Kidney epithelial cell (primary cell): ENCODE results near the gene CENATAC. TPM values are rescaled to one million over a fixed set of nuclear protein-coding genes. Genes with fewer than 3 reads are reported as not detected.
A peak's percentile ranks its signal among the peaks of the same experiment; 100 is the strongest.
"Not testable (repeated sequence)": the region's sequence is repeated elsewhere in the genome, so short reads cannot be mapped to it uniquely, and the experiment has no call there.

Experiments used
- DNase-seq: peaks from one replicate; pipeline ENCODE4 v3.0.0-alpha.2; 2010; ENCODE audit warnings: low read depth
- H3K27me3 ChIP-seq: 2 replicates; pipeline ENCODE4 v1.6.0; 2011; ENCODE audit warnings: low read length; ENCODE audit not compliant: control insufficient read depth, insufficient read depth
- H3K36me3 ChIP-seq: 2 replicates; pipeline ENCODE4 v1.5.1; 2011; ENCODE audit warnings: low read length; ENCODE audit not compliant: control insufficient read depth, insufficient read depth
- H3K4me3 ChIP-seq: 2 replicates; pipeline ENCODE4 v1.5.1; 2011; ENCODE audit warnings: low read depth, mild to moderate bottlenecking, control low read depth, low read length
- total RNA-seq: library from RNA; depleted of rRNA; stranded (reverse); fragments of >200 nt; gene quantifications from 2 replicates; pipeline ENCODE4 v1.2.3, GENCODE V29; 2015
- TF ChIP-seq, protein P1 (sequence below): IDR thresholded peaks from 2 replicates; pipeline ENCODE4 v1.5.1; 2011; ENCODE audit warnings: mild to moderate bottlenecking, moderate library complexity, low read length, control low read depth, inconsistent platforms; ENCODE audit not compliant: insufficient read depth, poor library complexity, severe bottlenecking

CENATAC gene
- 25.4 and 29.8 TPM in 2 replicates for total RNA-seq

DNA sequence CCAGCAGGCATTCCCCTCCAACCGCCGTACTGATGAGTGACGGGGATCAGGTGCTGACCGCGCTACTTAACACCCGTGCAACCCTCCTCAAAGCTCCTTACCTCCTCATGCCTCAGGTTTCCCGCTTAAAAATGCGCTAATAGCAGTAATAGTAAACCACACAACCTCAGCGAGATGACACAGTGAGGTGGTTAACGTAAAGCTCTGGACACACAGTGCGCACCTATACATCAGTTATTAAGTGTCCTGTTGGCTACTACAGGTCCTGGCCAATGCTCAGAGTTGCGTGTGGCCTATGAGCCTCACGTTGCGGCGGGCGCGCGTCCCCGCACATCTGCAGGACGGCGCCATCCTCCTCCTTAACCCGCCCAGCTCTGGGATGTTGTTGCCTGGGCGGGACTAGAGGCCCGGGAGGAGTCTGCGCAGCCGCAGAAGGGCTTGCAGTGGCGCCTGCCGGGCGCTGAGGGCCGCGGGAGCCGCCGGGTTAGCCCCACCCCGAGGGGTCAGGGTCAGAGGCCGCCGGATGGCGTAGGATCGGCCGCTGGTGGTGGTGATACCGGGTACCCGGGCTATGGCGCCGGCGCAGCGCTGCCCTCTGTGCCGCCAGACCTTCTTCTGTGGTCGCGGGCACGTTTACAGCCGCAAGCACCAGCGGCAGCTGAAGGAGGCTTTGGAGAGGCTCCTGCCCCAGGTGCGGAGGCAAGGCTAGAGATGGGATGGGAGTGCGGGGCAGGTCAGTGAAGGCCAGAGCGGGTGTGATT, at the start of gene CENATAC:
Gene CENATAC, plus strand, starts transcription at position 512 of the 761 bp plus-strand sequence. Its CDS starts 60 bp downstream, at position 572.
- H3K27me3 ChIP-seq = no peaks in the 10 kb centered on the region
- peaks cover 1% of the 10 kb centered on the region for H3K36me3 ChIP-seq
- TF ChIP-seq, protein P1, sequence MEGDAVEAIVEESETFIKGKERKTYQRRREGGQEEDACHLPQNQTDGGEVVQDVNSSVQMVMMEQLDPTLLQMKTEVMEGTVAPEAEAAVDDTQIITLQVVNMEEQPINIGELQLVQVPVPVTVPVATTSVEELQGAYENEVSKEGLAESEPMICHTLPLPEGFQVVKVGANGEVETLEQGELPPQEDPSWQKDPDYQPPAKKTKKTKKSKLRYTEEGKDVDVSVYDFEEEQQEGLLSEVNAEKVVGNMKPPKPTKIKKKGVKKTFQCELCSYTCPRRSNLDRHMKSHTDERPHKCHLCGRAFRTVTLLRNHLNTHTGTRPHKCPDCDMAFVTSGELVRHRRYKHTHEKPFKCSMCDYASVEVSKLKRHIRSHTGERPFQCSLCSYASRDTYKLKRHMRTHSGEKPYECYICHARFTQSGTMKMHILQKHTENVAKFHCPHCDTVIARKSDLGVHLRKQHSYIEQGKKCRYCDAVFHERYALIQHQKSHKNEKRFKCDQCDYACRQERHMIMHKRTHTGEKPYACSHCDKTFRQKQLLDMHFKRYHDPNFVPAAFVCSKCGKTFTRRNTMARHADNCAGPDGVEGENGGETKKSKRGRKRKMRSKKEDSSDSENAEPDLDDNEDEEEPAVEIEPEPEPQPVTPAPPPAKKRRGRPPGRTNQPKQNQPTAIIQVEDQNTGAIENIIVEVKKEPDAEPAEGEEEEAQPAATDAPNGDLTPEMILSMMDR = no peak
- peak; percentile 54 for DNase-seq
- peak within 1 kb of the TSS; percentile 90 for H3K4me3 ChIP-seq

DNA sequence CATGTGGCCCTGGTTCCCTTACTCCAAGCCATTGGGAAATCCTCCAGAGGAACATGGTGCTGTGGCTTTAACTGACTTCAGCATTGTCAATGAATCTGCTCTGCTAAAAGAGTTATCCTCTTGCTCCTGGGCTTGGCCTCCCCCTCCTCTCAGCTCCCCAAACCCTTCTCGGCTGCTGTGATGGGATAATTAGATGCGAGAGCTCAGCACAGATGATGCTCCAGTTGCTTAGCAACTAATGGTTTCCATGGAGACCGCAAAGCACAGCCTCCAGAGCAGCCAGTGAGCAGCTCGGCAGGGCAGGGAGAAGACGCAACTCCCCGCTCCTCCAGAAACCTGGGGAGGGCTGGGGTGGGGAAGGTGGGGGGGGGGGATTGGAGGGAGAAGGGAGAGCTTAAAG, 44.7 kb upstream of the CENATAC start:
- DNase-seq = no peak
- H3K36me3 ChIP-seq = no peaks in the 10 kb centered on the region

GRCh38 chr11:118953976-118954375, 44.0 kb upstream of the CENATAC start:
- not testable (repeated sequence) for H3K4me3 ChIP-seq, H3K36me3 ChIP-seq, DNase-seq
- peaks cover 15% of the 10 kb centered on the region for H3K27me3 ChIP-seq

More for the DNA sequence above, 44.7 kb upstream of the CENATAC start:
- Histone ChIP-seq H3K27me3 (peaks cover 15% of the 10 kb centered on the region), H3K4me3 (no peak overlapping the region)
- TF ChIP-seq, protein P1 = no peak

- H3K27me3 ChIP-seq = peaks cover 17% of the 10 kb centered on the region
- no peak within 1 kb of the TSS for H3K4me3 ChIP-seq
- H3K36me3 ChIP-seq = no peaks in the 10 kb centered on the region
- TF ChIP-seq, protein P1 = peak; percentile 97
- peak; percentile 14 for DNase-seq
Observed at GRCh38 chr11:118956094-118956846, 41.7 kb upstream of the CENATAC start, which contains the start of gene UPK2. UPK2 (plus strand) TSS chr11:118956298; CDS start chr11:118956351, 53 bp downstream.

GRCh38 chr11:118956847-118957469, 41.0 kb upstream of the CENATAC start:
- no peak for DNase-seq
- no peak overlapping the region for H3K4me3 ChIP-seq
- H3K27me3 ChIP-seq = peaks cover 17% of the 10 kb centered on the region
- no peaks in the 10 kb centered on the region for H3K36me3 ChIP-seq
- TF ChIP-seq, protein P1 = no peak

GRCh38 chr11:118957549-118957948, 40.4 kb upstream of the CENATAC start:
- Histone ChIP-seq H3K4me3 (no peak overlapping the region), H3K36me3 (no peaks in the 10 kb centered on the region), H3K27me3 (peaks cover 17% of the 10 kb centered on the region)
- TF ChIP-seq, protein P1 = no peak
- DNase-seq = no peak
